GM15510 (cell line): ENCODE results near the gene AHCYL2.
A peak's percentile ranks its signal among the peaks of the same experiment; 100 is the strongest.

Source experiments
- POLR2A ChIP-seq: IDR thresholded peaks from 3 replicates; pipeline ENCODE4 v1.6.1; 2011; ENCODE audit warnings: borderline replicate concordance; ENCODE audit not compliant: insufficient read length; ENCODE audit errors: extremely low read depth

Gene AHCYL2

GRCh38 chr7:129224251-129225205 is at the start of gene AHCYL2:
TSS of gene AHCYL2 (plus strand) at chr7:129225030.
- TF ChIP-seq POLR2A: peak; percentile 58

- TF ChIP-seq POLR2A: no peak
Measured at GRCh38 chr7:129176916-129177710, 47.7 kb upstream of the AHCYL2 start.

GRCh38 chr7:129184981-129185670 is 39.7 kb upstream of the AHCYL2 start:
- TF ChIP-seq POLR2A: no peak

GRCh38 chr7:129186749-129187260 is 38.0 kb upstream of the AHCYL2 start:
- no peak for TF ChIP-seq POLR2A

- TF ChIP-seq POLR2A: no peak
Measured at GRCh38 chr7:129187681-129188371, 37.0 kb upstream of the AHCYL2 start.

GRCh38 chr7:129188372-129188891 is 36.4 kb upstream of the AHCYL2 start, which contains the start of gene SMO:
TSS of gene SMO (plus strand) at chr7:129188633. CDS start at chr7:129189152, 519 bp downstream.
- peak; percentile 17 for TF ChIP-seq POLR2A

- TF ChIP-seq POLR2A: no peak
Measured at GRCh38 chr7:129188892-129189660, 35.8 kb upstream of the AHCYL2 start.

- no peak for TF ChIP-seq POLR2A
Measured at GRCh38 chr7:129189661-129190310, 35.0 kb upstream of the AHCYL2 start.

GRCh38 chr7:129191272-129191671 is 33.6 kb upstream of the AHCYL2 start:
- no peak for TF ChIP-seq POLR2A

- TF ChIP-seq POLR2A: no peak
Measured at GRCh38 chr7:129193892-129194291, 30.9 kb upstream of the AHCYL2 start.

GRCh38 chr7:129197771-129198170 is 27.1 kb upstream of the AHCYL2 start:
- no peak for TF ChIP-seq POLR2A

GRCh38 chr7:129199406-129199805 is 25.4 kb upstream of the AHCYL2 start:
- no peak for TF ChIP-seq POLR2A

GRCh38 chr7:129202058-129202777 is 22.6 kb upstream of the AHCYL2 start:
- no peak for TF ChIP-seq POLR2A
